Breast epithelium (tissue), 4 donors: ENCODE data around the gene RPS6KA3. TPM values are rescaled to one million over a fixed set of nuclear protein-coding genes. Genes with fewer than 3 reads are reported as not detected.
A peak's percentile ranks its signal among the peaks of the same experiment; 100 is the strongest.

ENCODE experiments used
- DNase-seq, 2 donors: peaks; one replicate each; pipeline ENCODE4 v3.0.0-alpha.2; 2019; ENCODE audit warnings: low spot score in 2 of 2
- H3K27ac ChIP-seq, 2 donors: fragments of 200-600 bp; sonication (generic) in 1 of 2; one replicate each; pipeline ENCODE4 v1.5.1; 2016 to 2019; ENCODE audit warnings: mild to moderate bottlenecking in 1 of 2
- H3K27me3 ChIP-seq, 2 donors: fragments of 200-600 bp; sonication (generic) in 1 of 2; one replicate each; pipeline versions ENCODE4 v1.5.1 to v1.6.0; 2017 to 2019; ENCODE audit warnings: control low read depth in 1 of 2, mild to moderate bottlenecking in 1 of 2
- H3K36me3 ChIP-seq: fragments of 200-600 bp; one replicate; pipeline ENCODE4 v1.5.1; 2019
- H3K4me1 ChIP-seq, 2 donors: fragments of 200-600 bp; sonication (generic); one replicate each; pipeline ENCODE4 v1.5.1; 2016 to 2019; ENCODE audit warnings: control low read depth in 1 of 2
- H3K4me3 ChIP-seq, 3 donors: fragments of 200-600 bp; sonication (generic); 1 replicate in 2 of 3; 2 replicates in 1 of 3; pipeline ENCODE4 v1.5.1; 2016 to 2019; ENCODE audit warnings: mild to moderate bottlenecking in 3 of 3, moderate library complexity in 2 of 3
- H3K9me3 ChIP-seq, 2 donors: fragments of 200-600 bp; sonication (generic) in 1 of 2; one replicate each; pipeline ENCODE4 v1.5.1; 2016 to 2019; ENCODE audit warnings: control low read depth in 1 of 2
- POLR2A ChIP-seq: fragments of 450-650 bp; IDR thresholded peaks from one replicate; pipeline ENCODE4 v1.6.1; 2016; ENCODE audit warnings: antibody characterized with exemption, mild to moderate bottlenecking, moderate library complexity
- POLR2AphosphoS5 ChIP-seq, 3 donors: sonication (generic); formaldehyde crosslinking; IDR thresholded peaks; one replicate each; pipeline ENCODE4 v1.6.1; 2017; ENCODE audit warnings: antibody characterized with exemption in 3 of 3
- intact Hi-C: fragments of 100-400 bp; cut with DNase I; formaldehyde crosslinking; loops from one replicate; pipeline ENCODE4 v1.15.1; 2023; ENCODE audit warnings: low total_unique reads
- total RNA-seq, 3 donors: library from RNA; depleted of rRNA; stranded (reverse); fragments of >200 nt; gene quantifications; one replicate each; pipeline ENCODE4 v1.1.0, GENCODE V29; 2016
- TF ChIP-seq, protein P1 (sequence below), 3 donors: fragments of 450-650 bp; IDR thresholded peaks; one replicate each; pipeline ENCODE4 v1.5.1; 2016 to 2017; ENCODE audit warnings: antibody characterized with exemption in 3 of 3, mild to moderate bottlenecking in 3 of 3, moderate library complexity in 3 of 3

Gene RPS6KA3
- total RNA-seq, 3 donors from 2014 or later: 35.7 to 41.0 (median 37.0) TPM

GRCh38 chrX:20149326-20149725 lies 117.4 kb downstream of the RPS6KA3 start:
- H3K27ac ChIP-seq: no peak overlapping the region
- peaks cover 0 to 8% of the 10 kb centered on the region in 2 donors for H3K27me3 ChIP-seq
- TF ChIP-seq, protein P1, sequence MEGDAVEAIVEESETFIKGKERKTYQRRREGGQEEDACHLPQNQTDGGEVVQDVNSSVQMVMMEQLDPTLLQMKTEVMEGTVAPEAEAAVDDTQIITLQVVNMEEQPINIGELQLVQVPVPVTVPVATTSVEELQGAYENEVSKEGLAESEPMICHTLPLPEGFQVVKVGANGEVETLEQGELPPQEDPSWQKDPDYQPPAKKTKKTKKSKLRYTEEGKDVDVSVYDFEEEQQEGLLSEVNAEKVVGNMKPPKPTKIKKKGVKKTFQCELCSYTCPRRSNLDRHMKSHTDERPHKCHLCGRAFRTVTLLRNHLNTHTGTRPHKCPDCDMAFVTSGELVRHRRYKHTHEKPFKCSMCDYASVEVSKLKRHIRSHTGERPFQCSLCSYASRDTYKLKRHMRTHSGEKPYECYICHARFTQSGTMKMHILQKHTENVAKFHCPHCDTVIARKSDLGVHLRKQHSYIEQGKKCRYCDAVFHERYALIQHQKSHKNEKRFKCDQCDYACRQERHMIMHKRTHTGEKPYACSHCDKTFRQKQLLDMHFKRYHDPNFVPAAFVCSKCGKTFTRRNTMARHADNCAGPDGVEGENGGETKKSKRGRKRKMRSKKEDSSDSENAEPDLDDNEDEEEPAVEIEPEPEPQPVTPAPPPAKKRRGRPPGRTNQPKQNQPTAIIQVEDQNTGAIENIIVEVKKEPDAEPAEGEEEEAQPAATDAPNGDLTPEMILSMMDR (IDR thresholded peaks at IDR 0.05): no peak
- TF ChIP-seq POLR2AphosphoS5 (IDR thresholded peaks at IDR 0.05) (no peak), POLR2A (no peak)
- intact Hi-C loops: no loop called here
- no peak for DNase-seq
- H3K36me3 ChIP-seq: no peaks in the 10 kb centered on the region
- H3K4me3 ChIP-seq: no peak overlapping the region
- no peaks in the 10 kb centered on the region for H3K4me1 ChIP-seq
- no peaks in the 10 kb centered on the region for H3K9me3 ChIP-seq

DNA sequence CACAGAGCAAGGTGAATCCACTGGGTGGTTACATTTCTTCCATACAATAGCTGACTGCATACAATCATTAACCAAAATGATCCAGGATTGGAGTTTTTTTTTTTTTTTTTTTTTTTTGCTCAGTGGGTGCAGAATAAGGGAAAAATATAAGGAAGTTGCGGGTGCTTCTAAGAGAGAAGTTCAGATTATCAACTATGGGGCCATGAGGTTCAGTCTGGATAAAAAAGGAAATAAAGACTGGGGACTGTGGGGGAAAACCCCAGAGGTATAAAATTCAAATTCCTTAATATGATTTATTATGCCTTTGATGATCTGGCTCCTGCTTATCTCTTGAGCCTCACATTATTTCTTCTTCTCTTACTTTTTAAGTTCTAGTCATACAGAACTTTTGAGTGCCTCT lies 119.1 kb downstream of the RPS6KA3 start:
- H3K27ac ChIP-seq: no peak overlapping the region
- H3K4me3 ChIP-seq: no peak overlapping the region
- no peak for DNase-seq
- H3K4me1 ChIP-seq: no peaks in the 10 kb centered on the region
- peaks cover 0 to 8% of the 10 kb centered on the region in 2 donors for H3K27me3 ChIP-seq
- H3K9me3 ChIP-seq: no peaks in the 10 kb centered on the region
- no peaks in the 10 kb centered on the region for H3K36me3 ChIP-seq
- no peak for TF ChIP-seq POLR2A
- intact Hi-C loops: no loop called here

- DNase-seq: no peak
- Histone ChIP-seq H3K27me3 (peaks cover 0 to 8% of the 10 kb centered on the region in 2 donors), H3K36me3 (no peaks in the 10 kb centered on the region), H3K27ac (no peak overlapping the region), H3K9me3 (no peaks in the 10 kb centered on the region), H3K4me1 (peaks cover 0 to 5% of the 10 kb centered on the region in 2 donors), H3K4me3 (no peak overlapping the region)
- intact Hi-C loops: no loop called here
- TF ChIP-seq, protein P1 (IDR thresholded peaks at IDR 0.05): no peak
- TF ChIP-seq POLR2A: no peak
These were observed 122.2 kb downstream of the RPS6KA3 start for GRCh38 chrX:20144491-20144890.

DNA sequence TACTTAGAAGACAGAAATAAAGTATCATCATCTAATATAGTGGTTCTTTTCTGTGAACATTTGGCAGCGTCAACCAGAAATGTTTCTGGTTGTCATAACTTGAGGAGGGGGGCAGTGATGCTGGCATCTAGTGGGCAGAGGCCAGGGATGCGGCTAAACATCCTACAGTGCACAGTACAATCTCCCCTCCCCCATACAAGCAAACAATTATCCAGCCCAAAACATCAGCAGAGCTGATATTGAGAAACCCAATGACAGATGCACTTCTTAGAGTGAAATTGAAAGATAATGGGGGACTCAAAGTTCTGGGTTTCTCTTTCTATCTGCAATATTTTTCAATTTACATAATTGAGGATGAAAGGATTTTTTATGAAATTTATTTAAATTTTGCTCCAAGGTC lies 123.1 kb downstream of the RPS6KA3 start:
- Histone ChIP-seq H3K9me3 (no peaks in the 10 kb centered on the region), H3K27ac (no peak overlapping the region), H3K36me3 (no peaks in the 10 kb centered on the region), H3K4me3 (no peak overlapping the region), H3K27me3 (peaks cover 0 to 5% of the 10 kb centered on the region in 2 donors), H3K4me1 (peaks cover 0 to 6% of the 10 kb centered on the region in 2 donors)
- intact Hi-C loops: no loop called here
- TF ChIP-seq POLR2A (no peak), POLR2AphosphoS5 (IDR thresholded peaks at IDR 0.05) (no peak)
- TF ChIP-seq, protein P1 (IDR thresholded peaks at IDR 0.05): no peak
- no peak for DNase-seq

DNA sequence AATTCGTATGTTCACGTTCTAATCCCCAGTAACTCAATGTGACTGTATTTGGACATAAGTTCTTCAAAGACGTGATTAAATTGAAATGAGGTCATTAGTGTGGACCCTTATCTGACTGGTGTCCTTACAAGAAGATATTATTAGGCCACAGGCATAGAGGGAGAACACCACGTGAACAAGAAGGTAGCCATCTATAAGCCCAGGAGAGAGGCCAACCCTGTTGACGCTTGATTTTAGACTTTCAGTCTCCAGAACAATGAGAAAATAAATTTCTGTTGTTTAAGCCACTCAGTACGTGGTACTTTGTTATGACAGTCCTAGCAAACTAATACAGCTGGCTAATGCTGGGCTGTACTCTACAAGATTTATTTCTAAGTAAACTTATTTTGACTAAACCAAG lies 123.6 kb downstream of the RPS6KA3 start:
- H3K27ac ChIP-seq: peak overlapping the region in 1 of 2 donors; percentile 93

More for the DNA sequence above, 123.6 kb downstream of the RPS6KA3 start:
- H3K4me1 ChIP-seq: peaks cover 0 to 6% of the 10 kb centered on the region in 2 donors
- H3K4me3 ChIP-seq: no peak overlapping the region
- intact Hi-C loops: no loop called here
- H3K27me3 ChIP-seq: peaks cover 0 to under 1% of the 10 kb centered on the region in 2 donors
- no peak for DNase-seq
- H3K36me3 ChIP-seq: no peaks in the 10 kb centered on the region
- no peaks in the 10 kb centered on the region for H3K9me3 ChIP-seq
- TF ChIP-seq, protein P1 (IDR thresholded peaks at IDR 0.05): no peak
- TF ChIP-seq POLR2A (no peak), POLR2AphosphoS5 (IDR thresholded peaks at IDR 0.05) (no peak)
